Liver (tissue), 9 donors: Measurements from ENCODE around the gene STAT2. TPM values are rescaled to one million over a fixed set of nuclear protein-coding genes. Genes with fewer than 3 reads are reported as not detected.

Experiments
- DNase-seq: peaks from one replicate; pipeline ENCODE4 v3.0.0-alpha.2; 2017; ENCODE audit warnings: low spot score
- H3K27ac ChIP-seq, 2 donors: one replicate each; pipeline ENCODE4 v1.7.0; 2013; ENCODE audit warnings: inconsistent platforms in 2 of 2, low read length in 2 of 2, control low read depth in 1 of 2, low read depth in 1 of 2, mild to moderate bottlenecking in 1 of 2
- H3K27me3 ChIP-seq, 4 donors: one replicate each; pipeline versions ENCODE4 v1.6.1 to v1.7.0; 2013; ENCODE audit warnings: low read length in 3 of 4, inconsistent platforms in 1 of 4, mild to moderate bottlenecking in 1 of 4, moderate library complexity in 1 of 4; ENCODE audit not compliant: control insufficient read depth in 4 of 4, insufficient read depth in 4 of 4
- H3K36me3 ChIP-seq, 4 donors: one replicate each; pipeline versions ENCODE4 v1.6.1 to v1.7.0; 2013; ENCODE audit warnings: low read length in 3 of 4, mild to moderate bottlenecking in 3 of 4, low read depth in 1 of 4, moderate library complexity in 1 of 4; ENCODE audit not compliant: control insufficient read depth in 4 of 4, insufficient read depth in 3 of 4
- H3K4me1 ChIP-seq, 4 donors: one replicate each; pipeline versions ENCODE4 v1.6.1 to v1.7.0; 2013; ENCODE audit warnings: low read length in 3 of 4, mild to moderate bottlenecking in 3 of 4, moderate library complexity in 1 of 4; ENCODE audit not compliant: control insufficient read depth in 4 of 4, insufficient read depth in 4 of 4
- H3K4me3 ChIP-seq, 3 donors: one replicate each; pipeline versions ENCODE4 v1.6.1 to v1.7.0; 2013; ENCODE audit warnings: low read length in 3 of 3, control low read depth in 1 of 3, low read depth in 1 of 3, mild to moderate bottlenecking in 1 of 3
- H3K9ac ChIP-seq, 2 donors: one replicate each; pipeline ENCODE4 v1.7.0; 2013; ENCODE audit warnings: low read length in 2 of 2, mild to moderate bottlenecking in 2 of 2, moderate library complexity in 2 of 2, control low read depth in 1 of 2, low read depth in 1 of 2
- H3K9me3 ChIP-seq, 4 donors: one replicate each; pipeline versions ENCODE4 v1.6.1 to v1.7.0; 2013; ENCODE audit warnings: low read length in 3 of 4; ENCODE audit not compliant: control insufficient read depth in 4 of 4
- ATF3 ChIP-seq: IDR thresholded peaks from 2 replicates; pipeline ENCODE4 v1.6.1; 2016; ENCODE audit warnings: antibody characterized with exemption
- EGR1 ChIP-seq, 2 donors: IDR thresholded peaks; 2 replicates each; pipeline ENCODE4 v1.6.1; 2016 to 2018; ENCODE audit warnings: antibody characterized with exemption in 2 of 2, low read depth in 2 of 2
- FOXA1 ChIP-seq: IDR thresholded peaks from 2 replicates; pipeline ENCODE4 v1.6.1; 2016; ENCODE audit warnings: antibody characterized with exemption
- FOXA2 ChIP-seq: IDR thresholded peaks from 2 replicates; pipeline ENCODE4 v1.6.1; 2016; ENCODE audit warnings: antibody characterized with exemption
- GABPA ChIP-seq, 2 donors: IDR thresholded peaks in 1 of 2; conservative IDR thresholded peaks in 1 of 2; 2 replicates each; pipeline ENCODE4 v1.6.1; 2016; ENCODE audit warnings: antibody characterized with exemption in 2 of 2, mild to moderate bottlenecking in 1 of 2, moderate library complexity in 1 of 2
- HNF4A ChIP-seq, 2 donors: conservative IDR thresholded peaks; 2 replicates each; pipeline ENCODE4 v1.6.1; 2016; ENCODE audit warnings: antibody characterized with exemption in 2 of 2, mild to moderate bottlenecking in 2 of 2
- HNF4G ChIP-seq: IDR thresholded peaks from 2 replicates; pipeline ENCODE4 v1.6.1; 2016; ENCODE audit warnings: antibody characterized with exemption
- JUND ChIP-seq, 2 donors: IDR thresholded peaks; 2 replicates each; pipeline ENCODE4 v1.6.1; 2016; ENCODE audit warnings: antibody characterized with exemption in 2 of 2
- NR2F2 ChIP-seq: IDR thresholded peaks from 2 replicates; pipeline ENCODE4 v1.6.1; 2016; ENCODE audit warnings: antibody characterized with exemption
- RAD21 ChIP-seq, 2 donors: IDR thresholded peaks; 2 replicates each; pipeline ENCODE4 v1.6.1; 2016; ENCODE audit warnings: antibody characterized with exemption in 2 of 2, mild to moderate bottlenecking in 2 of 2
- REST ChIP-seq: IDR thresholded peaks from 2 replicates; pipeline ENCODE4 v1.6.1; 2016; ENCODE audit warnings: antibody characterized with exemption, mild to moderate bottlenecking
- RXRA ChIP-seq, 2 donors: IDR thresholded peaks; 2 replicates each; pipeline ENCODE4 v1.6.1; 2017 to 2018; ENCODE audit warnings: antibody characterized with exemption in 2 of 2, mild to moderate bottlenecking in 1 of 2
- SP1 ChIP-seq: IDR thresholded peaks from 2 replicates; pipeline ENCODE4 v1.6.1; 2018; ENCODE audit warnings: antibody characterized with exemption, mild to moderate bottlenecking
- TAF1 ChIP-seq: conservative IDR thresholded peaks from 2 replicates; pipeline ENCODE4 v1.6.1; 2016; ENCODE audit warnings: antibody characterized with exemption, mild to moderate bottlenecking
- YY1 ChIP-seq: IDR thresholded peaks from 2 replicates; pipeline ENCODE4 v1.6.1; 2016; ENCODE audit warnings: antibody characterized with exemption, mild to moderate bottlenecking
- WGBS: extraction: QIAGEN DNeasy Blood & Tissue Kit; methylation state at CpG from one replicate; pipeline ENCODE4 v1.1.7; 2013; 5-methylcytosine and 5-hydroxymethylcytosine counted together
- polyA plus RNA-seq, 2 donors: library from polyadenylated mRNA; stranded (reverse) in 1 of 2; unstranded in 1 of 2; fragments of 200-250 nt in 1 of 2; fragments of >200 nt in 1 of 2; fragmentation: Nextera tagmentation in 1 of 2; extraction: Ambion mirVana in 1 of 2; gene quantifications; one replicate each; pipeline versions ENCODE4 v1.2.1 to v1.2.3, GENCODE V29; 2013 to 2015
- total RNA-seq, 2 donors: library from RNA; depleted of rRNA; stranded (reverse); fragments of >200 nt; gene quantifications; one replicate each; pipeline ENCODE4 v1.2.3, GENCODE V29; 2014
- TF ChIP-seq, protein P1 (sequence below): fragments of 150-350 bp; IDR thresholded peaks from 2 replicates; pipeline ENCODE4 v1.5.1; 2017; ENCODE audit warnings: improper control_type of control experiment, low read depth, low read length; ENCODE audit not compliant: missing input control
- TF ChIP-seq, protein P2 (sequence below): IDR thresholded peaks from 2 replicates; pipeline ENCODE4 v1.6.1; 2016; ENCODE audit warnings: antibody characterized with exemption
- TF ChIP-seq, protein P3 (sequence below): IDR thresholded peaks from 2 replicates; pipeline ENCODE4 v1.6.1; 2016; ENCODE audit warnings: antibody characterized with exemption
- donor health status: healthy.
- donor health status: healthy.
- donor health status: healthy.
- donor health status: healthy.
- donor health status: healthy.

STAT2 gene
- total and polyA plus RNA-seq, 4 donors = 48.4 to 219 (median 66.6) TPM

GRCh38 chr12:56375598-56376434, 15.9 kb upstream of the STAT2 start (continued):
- TF ChIP-seq HNF4G = no peak

DNA sequence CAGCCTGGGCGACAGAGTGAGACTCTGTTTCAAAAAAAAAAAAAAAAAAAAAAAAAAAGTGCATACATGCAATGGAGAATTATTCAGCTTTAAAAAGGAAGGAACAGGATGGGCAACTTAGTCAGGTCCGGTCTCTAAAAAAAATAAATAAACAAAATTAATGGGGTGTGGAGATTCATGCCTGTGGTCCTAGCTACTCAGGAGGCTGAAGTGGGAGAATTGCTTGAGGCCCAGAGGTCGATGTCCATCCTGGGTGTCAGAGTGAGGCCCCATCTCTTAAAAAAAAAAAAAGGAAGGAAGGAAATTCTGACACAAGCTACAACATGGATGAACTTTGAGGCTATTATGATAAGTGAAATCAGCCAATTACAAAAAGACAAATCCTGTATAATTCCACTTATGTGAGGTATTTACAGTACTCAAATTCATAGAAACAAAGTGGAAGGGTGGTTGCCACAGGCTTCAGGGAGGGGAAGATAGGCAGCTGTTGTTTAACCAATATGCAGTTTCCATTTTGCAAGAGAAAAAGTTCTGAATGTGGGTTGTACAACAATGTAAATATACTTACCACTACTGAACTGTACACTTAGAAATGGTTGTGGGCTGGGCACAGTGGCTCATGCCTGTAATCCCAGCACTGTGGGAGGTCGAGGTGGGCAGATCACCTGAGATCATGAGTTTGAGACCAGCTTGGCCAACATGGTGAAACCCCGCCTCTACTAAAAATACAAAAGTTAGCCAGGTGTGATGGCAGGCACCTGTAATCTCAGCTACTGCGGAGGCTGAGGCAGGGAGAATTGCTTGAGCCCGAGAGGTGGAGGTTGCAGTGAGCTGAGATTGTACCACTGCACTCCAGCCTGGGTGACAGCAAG, 15.1 kb upstream of the STAT2 start:
- H3K36me3 ChIP-seq = no peaks in the 10 kb centered on the region
- no peaks in the 10 kb centered on the region for H3K27me3 ChIP-seq
- H3K4me3 ChIP-seq = no peak overlapping the region
- no peak for DNase-seq
- H3K4me1 ChIP-seq = peaks cover 0 to 1% (median 0%) of the 10 kb centered on the region in 4 donors
- TF ChIP-seq, protein P1, sequence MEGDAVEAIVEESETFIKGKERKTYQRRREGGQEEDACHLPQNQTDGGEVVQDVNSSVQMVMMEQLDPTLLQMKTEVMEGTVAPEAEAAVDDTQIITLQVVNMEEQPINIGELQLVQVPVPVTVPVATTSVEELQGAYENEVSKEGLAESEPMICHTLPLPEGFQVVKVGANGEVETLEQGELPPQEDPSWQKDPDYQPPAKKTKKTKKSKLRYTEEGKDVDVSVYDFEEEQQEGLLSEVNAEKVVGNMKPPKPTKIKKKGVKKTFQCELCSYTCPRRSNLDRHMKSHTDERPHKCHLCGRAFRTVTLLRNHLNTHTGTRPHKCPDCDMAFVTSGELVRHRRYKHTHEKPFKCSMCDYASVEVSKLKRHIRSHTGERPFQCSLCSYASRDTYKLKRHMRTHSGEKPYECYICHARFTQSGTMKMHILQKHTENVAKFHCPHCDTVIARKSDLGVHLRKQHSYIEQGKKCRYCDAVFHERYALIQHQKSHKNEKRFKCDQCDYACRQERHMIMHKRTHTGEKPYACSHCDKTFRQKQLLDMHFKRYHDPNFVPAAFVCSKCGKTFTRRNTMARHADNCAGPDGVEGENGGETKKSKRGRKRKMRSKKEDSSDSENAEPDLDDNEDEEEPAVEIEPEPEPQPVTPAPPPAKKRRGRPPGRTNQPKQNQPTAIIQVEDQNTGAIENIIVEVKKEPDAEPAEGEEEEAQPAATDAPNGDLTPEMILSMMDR = no peak
- TF ChIP-seq REST = no peak
- TF ChIP-seq EGR1 (IDR thresholded peaks at IDR 0.05; ENCODE audit: low read depth in 2 of 2) = no peak
- TF ChIP-seq, protein P2, sequence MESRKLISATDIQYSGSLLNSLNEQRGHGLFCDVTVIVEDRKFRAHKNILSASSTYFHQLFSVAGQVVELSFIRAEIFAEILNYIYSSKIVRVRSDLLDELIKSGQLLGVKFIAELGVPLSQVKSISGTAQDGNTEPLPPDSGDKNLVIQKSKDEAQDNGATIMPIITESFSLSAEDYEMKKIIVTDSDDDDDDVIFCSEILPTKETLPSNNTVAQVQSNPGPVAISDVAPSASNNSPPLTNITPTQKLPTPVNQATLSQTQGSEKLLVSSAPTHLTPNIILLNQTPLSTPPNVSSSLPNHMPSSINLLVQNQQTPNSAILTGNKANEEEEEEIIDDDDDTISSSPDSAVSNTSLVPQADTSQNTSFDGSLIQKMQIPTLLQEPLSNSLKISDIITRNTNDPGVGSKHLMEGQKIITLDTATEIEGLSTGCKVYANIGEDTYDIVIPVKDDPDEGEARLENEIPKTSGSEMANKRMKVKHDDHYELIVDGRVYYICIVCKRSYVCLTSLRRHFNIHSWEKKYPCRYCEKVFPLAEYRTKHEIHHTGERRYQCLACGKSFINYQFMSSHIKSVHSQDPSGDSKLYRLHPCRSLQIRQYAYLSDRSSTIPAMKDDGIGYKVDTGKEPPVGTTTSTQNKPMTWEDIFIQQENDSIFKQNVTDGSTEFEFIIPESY = no peak
- no peak for TF ChIP-seq NR2F2
- no peak for TF ChIP-seq TAF1
- TF ChIP-seq RAD21 (IDR thresholded peaks at IDR 0.05) = no peak
- no peak for TF ChIP-seq FOXA2
- TF ChIP-seq HNF4A (conservative IDR thresholded peaks at IDR 0.05) = no peak
- no peak for TF ChIP-seq SP1
- no peak for TF ChIP-seq RXRA (IDR thresholded peaks at IDR 0.05)
- TF ChIP-seq GABPA (IDR thresholded peaks at IDR 0.05 in 1 of 2, conservative IDR thresholded peaks at IDR 0.05 in 1 of 2) = no peak
- TF ChIP-seq ATF3 = no peak
- TF ChIP-seq, protein P3, sequence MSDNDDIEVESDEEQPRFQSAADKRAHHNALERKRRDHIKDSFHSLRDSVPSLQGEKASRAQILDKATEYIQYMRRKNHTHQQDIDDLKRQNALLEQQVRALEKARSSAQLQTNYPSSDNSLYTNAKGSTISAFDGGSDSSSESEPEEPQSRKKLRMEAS = no peak
- no peak for TF ChIP-seq FOXA1
- TF ChIP-seq JUND (IDR thresholded peaks at IDR 0.05) = no peak
- TF ChIP-seq HNF4G = no peak
- TF ChIP-seq YY1 = no peak
- no peaks in the 10 kb centered on the region for H3K9me3 ChIP-seq
- H3K27ac ChIP-seq = no peak overlapping the region
- H3K9ac ChIP-seq = no peak overlapping the region
- WGBS = 84% methylated on average over 7 of the region's 7 CpGs
